Loucy (cell line): ENCODE measurements around the gene RAD50.

Source experiments
- H2AFZ ChIP-seq: fragments of 200-600 bp; sonication (generic); 2 replicates; pipeline ENCODE4 v1.6.0; 2016; ENCODE audit warnings: antibody characterized with exemption, mild to moderate bottlenecking, low read length, moderate library complexity
- H3F3A ChIP-seq: fragments of 200-600 bp; 2 replicates; pipeline ENCODE4 v1.6.0; 2016; ENCODE audit warnings: antibody characterized with exemption, low read depth, mild to moderate bottlenecking
- H3K27me3 ChIP-seq: fragments of 200-600 bp; sonication (generic); 2 replicates; pipeline ENCODE4 v1.6.1; 2014; ENCODE audit warnings: low read length, mild to moderate bottlenecking; ENCODE audit not compliant: insufficient read depth, poor library complexity, severe bottlenecking
- H3K36me3 ChIP-seq: fragments of 200-600 bp; sonication (generic); 2 replicates; pipeline ENCODE4 v1.6.1; 2016; ENCODE audit warnings: low read length; ENCODE audit not compliant: insufficient read depth
- H3K4me1 ChIP-seq: fragments of 200-600 bp; sonication (generic); 2 replicates; pipeline ENCODE4 v1.5.1; 2014; ENCODE audit warnings: low read length, mild to moderate bottlenecking; ENCODE audit not compliant: insufficient read depth, poor library complexity, severe bottlenecking
- H3K4me2 ChIP-seq: fragments of 200-600 bp; sonication (generic); 2 replicates; pipeline ENCODE4 v1.6.0; 2014; ENCODE audit warnings: antibody characterized with exemption, low read length, low read depth, mild to moderate bottlenecking; ENCODE audit not compliant: poor library complexity, severe bottlenecking
- H3K4me3 ChIP-seq: fragments of 200-600 bp; sonication (generic); 2 replicates; pipeline ENCODE4 v1.5.1; 2014; ENCODE audit warnings: low read length, mild to moderate bottlenecking, mixed read lengths; ENCODE audit not compliant: poor library complexity, severe bottlenecking
- H3K79me2 ChIP-seq: fragments of 200-600 bp; sonication (generic); 2 replicates; pipeline ENCODE4 v1.6.1; 2014; ENCODE audit warnings: low read length; ENCODE audit not compliant: insufficient read depth
- H3K9ac ChIP-seq: fragments of 200-600 bp; sonication (generic); 2 replicates; pipeline ENCODE4 v1.6.0; 2014; ENCODE audit warnings: mild to moderate bottlenecking, low read depth, low read length, moderate library complexity; ENCODE audit not compliant: poor library complexity, severe bottlenecking
- H3K9me2 ChIP-seq: fragments of 200-600 bp; sonication (generic); replicated peaks from 2 replicates; pipeline ENCODE4 v1.6.1; 2016; ENCODE audit warnings: low read depth, low read length, mixed read lengths
- H3K9me3 ChIP-seq: fragments of 200-600 bp; sonication (generic); 2 replicates; pipeline ENCODE4 v1.6.1; 2014; ENCODE audit warnings: mild to moderate bottlenecking, antibody characterized with exemption, low read length, low read depth; ENCODE audit not compliant: insufficient read depth
- H4K20me1 ChIP-seq: fragments of 200-600 bp; sonication (generic); 2 replicates; pipeline ENCODE4 v1.6.0; 2014; ENCODE audit warnings: antibody characterized with exemption, low read length, mild to moderate bottlenecking; ENCODE audit not compliant: insufficient read depth, poor library complexity, severe bottlenecking
- CTCF ChIP-seq: fragments of 200-600 bp; sonication (generic); conservative IDR thresholded peaks from 2 replicates; pipeline ENCODE4 v1.5.1; 2014; ENCODE audit warnings: mild to moderate bottlenecking, antibody characterized with exemption, low read length
- EZH2phosphoT487 ChIP-seq: fragments of 200-600 bp; IDR thresholded peaks from 2 replicates; pipeline ENCODE4 v1.6.1; 2018; ENCODE audit warnings: antibody characterized with exemption, mild to moderate bottlenecking, moderate library complexity, borderline replicate concordance

RAD50 gene

GRCh38 chr5:132622608-132623007 lies 65.8 kb downstream of the RAD50 start:
- no peak overlapping the region for H3K4me3 ChIP-seq
- H3F3A ChIP-seq = no peaks in the 10 kb centered on the region
- no peaks in the 10 kb centered on the region for H3K9me2 ChIP-seq
- peaks cover 9% of the 10 kb centered on the region; the same call in 1 of the 2 replicates for H3K36me3 ChIP-seq
- H3K79me2 ChIP-seq = no peaks in the 10 kb centered on the region
- no peaks in the 10 kb centered on the region for H3K27me3 ChIP-seq
- H3K9ac ChIP-seq = no peak overlapping the region
- H3K9me3 ChIP-seq = no peaks in the 10 kb centered on the region
- no peak overlapping the region for H2AFZ ChIP-seq
- H4K20me1 ChIP-seq = no peaks in the 10 kb centered on the region
- no peak overlapping the region for H3K4me2 ChIP-seq
- H3K4me1 ChIP-seq = no peaks in the 10 kb centered on the region
- no peak for TF ChIP-seq EZH2phosphoT487
- no peak for TF ChIP-seq CTCF

DNA sequence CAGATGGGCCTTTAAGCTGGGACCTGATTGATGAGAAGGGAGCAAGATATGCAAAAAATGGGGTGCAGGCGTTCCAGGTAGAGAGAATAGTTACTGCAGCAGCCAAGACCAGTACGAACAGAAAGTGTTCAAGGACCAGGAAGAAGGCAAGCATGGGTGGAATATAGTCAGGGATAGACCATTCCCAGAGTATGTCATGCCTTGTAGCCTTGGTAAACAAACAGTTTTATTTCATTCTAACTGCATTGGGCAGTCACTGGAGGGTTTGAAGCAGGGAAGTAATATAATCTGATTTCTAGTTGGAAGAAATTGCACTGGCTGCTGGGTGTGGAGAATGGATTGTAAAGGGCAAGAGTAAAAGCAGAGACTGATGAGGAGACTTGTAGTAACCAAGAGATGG lies 70.7 kb downstream of the RAD50 start:
- Histone ChIP-seq H3F3A (no peaks in the 10 kb centered on the region), H3K9me3 (no peaks in the 10 kb centered on the region), H4K20me1 (no peaks in the 10 kb centered on the region), H3K9me2 (no peaks in the 10 kb centered on the region), H3K4me3 (no peak overlapping the region), H3K9ac (no peak overlapping the region), H3K4me1 (no peaks in the 10 kb centered on the region), H3K79me2 (no peaks in the 10 kb centered on the region), H2AFZ (no peak overlapping the region), H3K36me3 (no peaks in the 10 kb centered on the region), H3K4me2 (no peak overlapping the region), H3K27me3 (no peaks in the 10 kb centered on the region)
- TF ChIP-seq CTCF (no peak), EZH2phosphoT487 (no peak)

DNA sequence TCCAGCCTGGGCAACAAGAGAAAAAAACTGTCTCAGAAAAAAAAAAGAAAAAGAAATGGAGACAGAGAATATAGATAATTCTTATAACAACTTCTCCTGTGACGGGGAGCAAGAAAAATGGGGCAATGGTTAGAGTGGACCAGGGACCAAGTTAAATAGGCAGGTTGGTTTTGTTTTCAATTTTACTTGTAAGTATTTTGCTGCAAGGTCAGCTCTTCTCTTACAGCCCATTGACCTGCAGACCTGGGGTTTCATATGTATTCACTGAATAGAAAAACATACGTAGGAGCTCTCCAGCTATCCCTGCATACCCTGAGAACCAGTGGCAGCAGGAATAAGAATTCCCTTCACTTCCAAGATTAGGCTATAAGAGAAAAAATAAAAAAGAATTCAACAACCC lies 72.0 kb downstream of the RAD50 start:
- no peaks in the 10 kb centered on the region for H3K9me3 ChIP-seq
- H3K9ac ChIP-seq = no peak overlapping the region
- H3K4me1 ChIP-seq = no peaks in the 10 kb centered on the region
- no peak overlapping the region for H2AFZ ChIP-seq
- H3K4me3 ChIP-seq = no peak overlapping the region
- no peaks in the 10 kb centered on the region for H3K27me3 ChIP-seq
- H4K20me1 ChIP-seq = no peaks in the 10 kb centered on the region
- TF ChIP-seq EZH2phosphoT487 = no peak
- TF ChIP-seq CTCF = no peak
- no peaks in the 10 kb centered on the region for H3K9me2 ChIP-seq
- H3K79me2 ChIP-seq = no peaks in the 10 kb centered on the region
- H3K36me3 ChIP-seq = no peaks in the 10 kb centered on the region
- H3F3A ChIP-seq = no peaks in the 10 kb centered on the region
- H3K4me2 ChIP-seq = no peak overlapping the region
